K562 (cell line): ENCODE measurements around the gene FUT2. TPM values are rescaled to one million over a fixed set of nuclear protein-coding genes. Genes with fewer than 3 reads are reported as not detected.

Source experiments
- BCL6 ChIP-seq: fragments of 250-450 bp; sonication (Bioruptor Pico); IDR thresholded peaks from 2 replicates; pipeline ENCODE4 v1.4.0; 2020
- BRD4 ChIP-seq: fragments of 200-600 bp; sonication (generic); IDR thresholded peaks from 2 replicates; pipeline ENCODE4 v1.6.1; 2017; ENCODE audit warnings: inconsistent platforms
- CHD4 ChIP-seq: fragments of 200-600 bp; sonication (generic); IDR thresholded peaks from 3 replicates; pipeline ENCODE4 v1.6.1; 2012; ENCODE audit warnings: low read depth, mild to moderate bottlenecking, mixed read lengths, low read length, inconsistent platforms; ENCODE audit not compliant: insufficient read depth, insufficient replicate concordance, poor library complexity, severe bottlenecking
- CREM ChIP-seq: IDR thresholded peaks from 2 replicates; pipeline ENCODE4 v1.6.1; 2014; ENCODE audit warnings: antibody characterized with exemption, low read depth
- CTBP1 ChIP-seq: fragments of 450-650 bp; IDR thresholded peaks from 2 replicates; pipeline ENCODE4 v1.6.1; 2016; ENCODE audit warnings: borderline replicate concordance
- FOXM1 ChIP-seq, 2 experiments: fragments of 450-650 bp in 1 of 2; sonication (generic) in 1 of 2; formaldehyde crosslinking in 1 of 2; IDR thresholded peaks; 2 replicates each; pipeline versions ENCODE4 v1.6.1 to v1.9.0; 2017 to 2022; ENCODE audit warnings: low read depth in 2 of 2, mild to moderate bottlenecking in 2 of 2, missing genetic modification reagents in 1 of 2, moderate library complexity in 1 of 2
- HNRNPLL ChIP-seq: fragments of 200-400 bp; formaldehyde crosslinking; IDR thresholded peaks from 2 replicates; pipeline ENCODE4 v1.6.1; 2017; ENCODE audit warnings: low read length, low read depth, mild to moderate bottlenecking; ENCODE audit not compliant: poor library complexity, severe bottlenecking
- MAFK ChIP-seq: IDR thresholded peaks from 2 replicates; pipeline ENCODE4 v1.6.1; 2011; ENCODE audit warnings: low read length, improper control_type of control experiment
- NCOA4 ChIP-seq: fragments of 450-650 bp; IDR thresholded peaks from 2 replicates; pipeline ENCODE4 v1.6.1; 2018; ENCODE audit warnings: mild to moderate bottlenecking; ENCODE audit not compliant: partially characterized antibody
- NR2C2 ChIP-seq, 2 experiments: fragments of 200-800 bp in 1 of 2; sonication (Bioruptor generic) in 1 of 2; sonication (generic) in 1 of 2; formaldehyde crosslinking in 1 of 2; IDR thresholded peaks; 2 replicates each; pipeline versions ENCODE4 v1.6.1 to v1.8.0; 2016 to 2022; ENCODE audit warnings: mild to moderate bottlenecking in 1 of 2, missing compliant biosample characterization in 1 of 2, missing genetic modification characterization in 1 of 2, missing genetic modification reagents in 1 of 2
- RBM15 ChIP-seq: fragments of 200-400 bp; formaldehyde crosslinking; IDR thresholded peaks from 2 replicates; pipeline ENCODE4 v1.6.1; 2018; ENCODE audit warnings: mild to moderate bottlenecking, low read length, moderate library complexity; ENCODE audit not compliant: insufficient read depth
- ZC3H8 ChIP-seq: fragments of 450-650 bp; IDR thresholded peaks from 2 replicates; pipeline ENCODE4 v1.6.1; 2017
- ZEB2 ChIP-seq: fragments of 450-650 bp; IDR thresholded peaks from 2 replicates; pipeline ENCODE4 v1.6.1; 2016
- ZKSCAN1 ChIP-seq: fragments of 150-350 bp; IDR thresholded peaks from 2 replicates; pipeline ENCODE4 v1.6.1; 2016; ENCODE audit warnings: low read depth, low read length
- ZNF561 ChIP-seq: fragments of 450-650 bp; formaldehyde crosslinking; conservative IDR thresholded peaks from 2 replicates; pipeline ENCODE4 v1.4.0; 2020; ENCODE audit warnings: mild to moderate bottlenecking, moderate library complexity
- ZNF707 ChIP-seq: fragments of 250-450 bp; sonication (Bioruptor Pico); conservative IDR thresholded peaks from 2 replicates; pipeline ENCODE4 v1.8.0; 2022; ENCODE audit warnings: inconsistent platforms, mild to moderate bottlenecking, moderate library complexity
- polyA plus RNA-seq, 8 experiments: library from polyadenylated mRNA; depleted of rRNA in 4 of 8; stranded (reverse) in 5 of 8; unstranded in 3 of 8; fragments of >200 nt; fragmentation: Nextera tagmentation in 2 of 8; fragmentation: Illumina TruSeq in 1 of 8; extraction: Ambion mirVana in 2 of 8; extraction: Trizol in 1 of 8; gene quantifications; 2 replicates each; pipeline versions ENCODE4 v1.2.1 to v1.2.3, GENCODE V29; 2011 to 2014; ENCODE audit warnings: inconsistent platforms in 1 of 8, missing spikeins in 1 of 8
- total RNA-seq, 7 experiments: library from RNA; depleted of rRNA in 6 of 7; stranded (reverse); fragments of >200 nt in 6 of 7; fragmentation: Illumina TruSeq in 2 of 7; extraction: Trizol in 2 of 7; gene quantifications; 2 replicates each; pipeline versions ENCODE4 v1.2.1 to v1.2.3, GENCODE V29; 2011 to 2021; ENCODE audit warnings: low replicate concordance in 1 of 7
- TF ChIP-seq, protein P1 (sequence below): fragments of 450-650 bp; formaldehyde crosslinking; IDR thresholded peaks from 2 replicates; pipeline ENCODE4 v1.4.0; 2020; ENCODE audit warnings: mild to moderate bottlenecking, moderate library complexity
- TF ChIP-seq, protein P2 (sequence below): fragments of 450-650 bp; formaldehyde crosslinking; IDR thresholded peaks from 2 replicates; pipeline ENCODE4 v1.4.0; 2020; ENCODE audit warnings: mild to moderate bottlenecking, mixed read lengths
- TF ChIP-seq, protein P3 (sequence below): sonication (generic); formaldehyde crosslinking; IDR thresholded peaks from 2 replicates; pipeline ENCODE4 v1.8.1; 2023; ENCODE audit warnings: mild to moderate bottlenecking, missing genetic modification reagents
- TF ChIP-seq, protein P4 (sequence below), 2 experiments: IDR thresholded peaks; 2 replicates each; pipeline ENCODE4 v1.6.1; 2011; ENCODE audit warnings: borderline replicate concordance in 1 of 2, control low read depth in 1 of 2, low read depth in 1 of 2, low read length in 1 of 2, mild to moderate bottlenecking in 1 of 2, mixed read lengths in 1 of 2, moderate library complexity in 1 of 2; ENCODE audit not compliant: insufficient read depth in 1 of 2, insufficient read length in 1 of 2, poor library complexity in 1 of 2, severe bottlenecking in 1 of 2; ENCODE audit errors: extremely low read depth in 1 of 2

The FUT2 gene
- total and polyA plus RNA-seq, 9 of the 15 experiments (the other 6 are each of a cell fraction or from before 2014, with no cell fraction given), result 0.03 to 0.04 TPM; not detected in 7

DNA sequence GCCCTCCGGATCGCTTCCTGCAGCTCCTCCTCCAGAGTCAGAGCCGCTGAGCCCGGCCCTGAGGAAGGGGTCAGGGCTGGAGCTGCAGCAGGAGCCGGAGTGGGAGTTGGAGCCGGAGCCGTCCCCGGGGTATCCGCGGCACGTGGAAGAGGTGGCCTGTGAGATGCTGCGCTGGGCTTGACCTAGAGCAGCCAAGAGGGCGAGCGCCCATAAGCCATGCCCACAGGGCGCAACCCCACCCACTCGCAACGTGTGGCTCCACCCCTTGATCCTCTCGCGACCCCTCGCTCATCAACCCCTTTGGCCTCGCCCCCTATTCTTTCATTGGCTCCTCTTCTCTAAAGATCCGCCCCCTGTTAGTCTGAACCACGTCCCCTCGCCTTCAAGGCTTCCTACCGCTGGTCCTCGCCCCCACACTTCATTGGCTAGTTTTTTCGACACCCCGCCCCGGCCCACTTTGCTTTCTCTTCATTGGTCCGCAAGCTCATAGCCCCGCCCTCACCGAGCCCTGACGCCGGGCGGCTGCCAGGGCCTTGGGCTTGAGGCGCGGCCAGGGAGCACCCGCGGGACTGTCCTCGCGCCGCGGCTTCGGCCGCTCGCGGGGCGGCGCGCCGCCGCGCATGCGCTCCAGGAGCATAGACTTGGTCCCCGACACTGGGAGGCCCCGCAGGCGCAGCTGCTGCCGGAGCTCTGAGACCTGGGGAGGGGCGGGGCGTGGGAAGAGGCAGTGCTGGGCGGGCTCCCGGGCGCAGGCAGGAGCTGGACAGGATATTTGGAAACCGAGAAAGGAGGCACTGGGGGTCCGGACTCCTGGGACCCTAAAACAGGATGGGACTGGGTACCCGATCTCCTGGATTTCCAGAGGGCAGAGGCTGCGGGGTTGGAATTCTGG lies 18.3 kb downstream of the FUT2 start (continued):
- peak; percentile 70 for TF ChIP-seq CREM
- TF ChIP-seq BCL6, result no peak
- no peak for TF ChIP-seq ZC3H8
- TF ChIP-seq BRD4, result no peak
- TF ChIP-seq, protein P1, sequence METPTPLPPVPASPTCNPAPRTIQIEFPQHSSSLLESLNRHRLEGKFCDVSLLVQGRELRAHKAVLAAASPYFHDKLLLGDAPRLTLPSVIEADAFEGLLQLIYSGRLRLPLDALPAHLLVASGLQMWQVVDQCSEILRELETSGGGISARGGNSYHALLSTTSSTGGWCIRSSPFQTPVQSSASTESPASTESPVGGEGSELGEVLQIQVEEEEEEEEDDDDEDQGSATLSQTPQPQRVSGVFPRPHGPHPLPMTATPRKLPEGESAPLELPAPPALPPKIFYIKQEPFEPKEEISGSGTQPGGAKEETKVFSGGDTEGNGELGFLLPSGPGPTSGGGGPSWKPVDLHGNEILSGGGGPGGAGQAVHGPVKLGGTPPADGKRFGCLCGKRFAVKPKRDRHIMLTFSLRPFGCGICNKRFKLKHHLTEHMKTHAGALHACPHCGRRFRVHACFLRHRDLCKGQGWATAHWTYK (CRISPR knock-in tag), result no peak
- TF ChIP-seq, protein P2, sequence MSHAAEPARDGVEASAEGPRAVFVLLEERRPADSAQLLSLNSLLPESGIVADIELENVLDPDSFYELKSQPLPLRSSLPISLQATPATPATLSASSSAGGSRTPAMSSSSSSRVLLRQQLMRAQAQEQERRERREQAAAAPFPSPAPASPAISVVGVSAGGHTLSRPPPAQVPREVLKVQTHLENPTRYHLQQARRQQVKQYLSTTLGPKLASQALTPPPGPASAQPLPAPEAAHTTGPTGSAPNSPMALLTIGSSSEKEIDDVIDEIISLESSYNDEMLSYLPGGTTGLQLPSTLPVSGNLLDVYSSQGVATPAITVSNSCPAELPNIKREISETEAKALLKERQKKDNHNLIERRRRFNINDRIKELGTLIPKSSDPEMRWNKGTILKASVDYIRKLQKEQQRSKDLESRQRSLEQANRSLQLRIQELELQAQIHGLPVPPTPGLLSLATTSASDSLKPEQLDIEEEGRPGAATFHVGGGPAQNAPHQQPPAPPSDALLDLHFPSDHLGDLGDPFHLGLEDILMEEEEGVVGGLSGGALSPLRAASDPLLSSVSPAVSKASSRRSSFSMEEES (CRISPR knock-in tag), result no peak
- TF ChIP-seq, protein P3, sequence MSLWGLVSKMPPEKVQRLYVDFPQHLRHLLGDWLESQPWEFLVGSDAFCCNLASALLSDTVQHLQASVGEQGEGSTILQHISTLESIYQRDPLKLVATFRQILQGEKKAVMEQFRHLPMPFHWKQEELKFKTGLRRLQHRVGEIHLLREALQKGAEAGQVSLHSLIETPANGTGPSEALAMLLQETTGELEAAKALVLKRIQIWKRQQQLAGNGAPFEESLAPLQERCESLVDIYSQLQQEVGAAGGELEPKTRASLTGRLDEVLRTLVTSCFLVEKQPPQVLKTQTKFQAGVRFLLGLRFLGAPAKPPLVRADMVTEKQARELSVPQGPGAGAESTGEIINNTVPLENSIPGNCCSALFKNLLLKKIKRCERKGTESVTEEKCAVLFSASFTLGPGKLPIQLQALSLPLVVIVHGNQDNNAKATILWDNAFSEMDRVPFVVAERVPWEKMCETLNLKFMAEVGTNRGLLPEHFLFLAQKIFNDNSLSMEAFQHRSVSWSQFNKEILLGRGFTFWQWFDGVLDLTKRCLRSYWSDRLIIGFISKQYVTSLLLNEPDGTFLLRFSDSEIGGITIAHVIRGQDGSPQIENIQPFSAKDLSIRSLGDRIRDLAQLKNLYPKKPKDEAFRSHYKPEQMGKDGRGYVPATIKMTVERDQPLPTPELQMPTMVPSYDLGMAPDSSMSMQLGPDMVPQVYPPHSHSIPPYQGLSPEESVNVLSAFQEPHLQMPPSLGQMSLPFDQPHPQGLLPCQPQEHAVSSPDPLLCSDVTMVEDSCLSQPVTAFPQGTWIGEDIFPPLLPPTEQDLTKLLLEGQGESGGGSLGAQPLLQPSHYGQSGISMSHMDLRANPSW, result no peak
- TF ChIP-seq FOXM1 (IDR thresholded peaks at IDR 0.05; ENCODE audit: low read depth), result no peak
- no peak for TF ChIP-seq FOXM1 (CRISPR knock-in tag; IDR thresholded peaks at IDR 0.05; ENCODE audit: low read depth)
- no peak for TF ChIP-seq ZKSCAN1
- no peak; the same call in 1 of the 2 replicates for TF ChIP-seq ZEB2
- TF ChIP-seq CHD4, result no peak
- no peak for TF ChIP-seq MAFK
- peak; percentile 27 for TF ChIP-seq HNRNPLL
- TF ChIP-seq RBM15, result no peak
- TF ChIP-seq ZNF561 (CRISPR knock-in tag), result no peak
- no peak for TF ChIP-seq ZNF707
- peak; percentile 96 for TF ChIP-seq CTBP1
- TF ChIP-seq, protein P4, sequence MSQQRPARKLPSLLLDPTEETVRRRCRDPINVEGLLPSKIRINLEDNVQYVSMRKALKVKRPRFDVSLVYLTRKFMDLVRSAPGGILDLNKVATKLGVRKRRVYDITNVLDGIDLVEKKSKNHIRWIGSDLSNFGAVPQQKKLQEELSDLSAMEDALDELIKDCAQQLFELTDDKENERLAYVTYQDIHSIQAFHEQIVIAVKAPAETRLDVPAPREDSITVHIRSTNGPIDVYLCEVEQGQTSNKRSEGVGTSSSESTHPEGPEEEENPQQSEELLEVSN (IDR thresholded peaks at IDR 0.05; ENCODE audit: borderline replicate concordance in 1 of 2, extremely low read depth in 1 of 2, insufficient read depth in 1 of 2, insufficient read length in 1 of 2, low read depth in 1 of 2, low read length in 1 of 2, poor library complexity in 1 of 2, severe bottlenecking in 1 of 2), result peak; percentile 61 to 86
- TF ChIP-seq NCOA4, result no peak
- no peak for TF ChIP-seq NR2C2 (CRISPR knock-in tag; IDR thresholded peaks at IDR 0.05)
- TF ChIP-seq NR2C2 (tag; IDR thresholded peaks at IDR 0.05), result peak; percentile 88
